Measurements from ENCODE around the gene KRTAP10-11.
"Not testable (repeated sequence)": the region's sequence is repeated elsewhere in the genome, so short reads cannot be mapped to it uniquely, and the experiment has no call there.

KRTAP10-11 gene

DNA sequence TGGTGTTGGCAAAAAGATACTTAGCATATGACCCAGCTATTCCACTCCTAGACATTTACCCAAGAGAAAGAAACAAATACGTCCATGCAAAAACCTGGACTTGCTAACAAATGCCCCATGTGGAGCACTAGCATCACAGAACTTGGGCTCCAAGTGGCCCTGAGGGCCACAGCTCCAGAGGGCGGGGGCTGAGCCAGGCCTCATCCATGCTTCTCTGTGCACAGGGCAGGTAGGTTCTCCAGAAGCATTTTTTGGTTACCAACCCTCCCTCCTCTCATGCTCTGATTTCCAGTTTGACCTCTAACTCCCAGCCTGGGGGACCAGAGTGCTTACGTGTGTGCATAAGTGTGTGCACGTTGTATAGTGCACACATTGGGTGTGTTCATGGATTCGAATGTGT lies 18.5 kb downstream of the KRTAP10-11 start:
- no peak for DNase-seq (ENCODE audit: low read depth in 2 of 2)

DNA sequence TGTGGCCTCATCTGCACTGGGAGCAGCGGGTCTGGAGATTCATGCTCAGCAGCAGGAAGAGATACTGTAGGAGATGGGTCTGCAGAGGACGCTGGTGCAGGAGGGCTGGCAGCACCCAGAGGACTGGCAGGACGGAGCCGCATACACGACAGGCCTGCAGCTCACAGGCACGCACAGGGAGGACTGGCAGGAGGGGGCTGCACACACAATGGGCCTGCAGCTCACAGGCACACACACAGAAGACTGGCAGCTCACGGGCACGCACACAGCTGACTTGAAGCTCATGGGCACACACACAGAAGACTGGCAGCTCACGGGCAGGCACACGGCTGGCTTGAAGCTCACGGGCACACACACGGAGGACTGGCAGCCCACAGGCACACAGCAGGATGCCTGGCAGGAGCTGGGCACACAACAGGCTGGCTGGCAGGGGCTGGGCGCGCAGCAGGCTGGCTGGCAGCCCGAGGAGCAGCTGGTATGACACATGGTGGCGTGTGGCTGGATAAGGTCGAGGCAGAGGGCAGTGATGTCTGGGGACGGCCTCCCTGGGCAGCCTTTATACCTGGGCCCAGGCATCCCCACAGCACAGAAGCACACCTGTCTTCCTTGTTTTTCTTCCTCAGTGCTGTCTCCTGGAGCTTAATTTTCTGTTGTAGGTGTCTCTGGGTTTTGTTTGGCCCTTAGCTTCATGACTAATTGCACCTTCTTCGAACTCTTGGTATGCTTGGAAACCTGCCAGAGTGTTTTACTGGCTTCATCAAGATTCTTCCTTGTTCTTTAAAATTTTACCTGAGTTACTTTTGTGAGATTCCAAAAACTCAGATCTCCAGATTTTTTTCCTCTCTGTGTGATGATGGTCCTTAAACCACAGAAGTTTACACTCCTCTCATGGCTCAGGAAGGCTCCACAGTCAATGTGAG lies 20.4 kb downstream of the KRTAP10-11 start, which contains the start of gene KRTAP12-2:
Gene KRTAP12-2, minus strand, starts transcription at position 527 of the 920 bp plus-strand sequence. Its CDS starts 41 bp downstream, at position 486.
- no peak for DNase-seq (ENCODE audit: low read depth in 2 of 2)

DNA sequence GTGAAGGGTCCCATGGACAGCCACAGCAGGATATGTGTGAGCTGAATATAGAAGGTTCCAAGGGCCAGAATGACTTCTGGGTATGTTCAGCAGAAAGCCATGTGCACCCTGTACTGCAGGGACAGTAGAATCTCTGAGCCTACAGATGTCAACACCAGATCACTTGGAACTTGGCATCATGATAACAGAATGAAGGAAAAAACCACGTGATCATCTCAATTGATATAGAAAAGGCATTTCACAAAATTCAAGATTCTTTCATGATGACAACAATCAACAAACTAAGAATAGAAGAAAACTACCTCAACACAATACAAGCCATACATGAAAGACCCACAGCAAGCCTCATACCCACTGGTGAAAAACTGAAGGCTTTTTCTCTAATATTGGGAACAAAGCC lies 21.4 kb downstream of the KRTAP10-11 start:
- no peak for DNase-seq (ENCODE audit: low read depth in 2 of 2)

- DNase-seq (ENCODE audit: low read depth in 2 of 2) = no peak
Observed at GRCh38 chr21:44670642-44671432, 24.6 kb downstream of the KRTAP10-11 start.

- no peak for DNase-seq (ENCODE audit: low read depth in 2 of 2)
Observed at GRCh38 chr21:44671911-44672310, 25.7 kb downstream of the KRTAP10-11 start.

- DNase-seq (ENCODE audit: low read depth in 2 of 2) = no peak
Observed at GRCh38 chr21:44677881-44678280, 31.7 kb downstream of the KRTAP10-11 start.

GRCh38 chr21:44681152-44681551 lies 34.9 kb downstream of the KRTAP10-11 start:
- DNase-seq (ENCODE audit: low read depth in 2 of 2) = no peak

GRCh38 chr21:44681861-44682579 lies 35.8 kb downstream of the KRTAP10-11 start, which contains the start of gene KRTAP12-1:
KRTAP12-1 (minus strand) TSS chr21:44682163; CDS start chr21:44682123, 40 bp downstream.
- no peak for DNase-seq (ENCODE audit: low read depth in 2 of 2)

- DNase-seq (ENCODE audit: low read depth in 2 of 2) = no peak
Observed at GRCh38 chr21:44682580-44683151, 36.5 kb downstream of the KRTAP10-11 start.

- no peak for DNase-seq (ENCODE audit: low read depth in 2 of 2)
Observed at GRCh38 chr21:44684077-44684476, 37.9 kb downstream of the KRTAP10-11 start.

- DNase-seq (ENCODE audit: low read depth in 2 of 2) = no peak
Observed at GRCh38 chr21:44684483-44684882, 38.3 kb downstream of the KRTAP10-11 start.

DNA sequence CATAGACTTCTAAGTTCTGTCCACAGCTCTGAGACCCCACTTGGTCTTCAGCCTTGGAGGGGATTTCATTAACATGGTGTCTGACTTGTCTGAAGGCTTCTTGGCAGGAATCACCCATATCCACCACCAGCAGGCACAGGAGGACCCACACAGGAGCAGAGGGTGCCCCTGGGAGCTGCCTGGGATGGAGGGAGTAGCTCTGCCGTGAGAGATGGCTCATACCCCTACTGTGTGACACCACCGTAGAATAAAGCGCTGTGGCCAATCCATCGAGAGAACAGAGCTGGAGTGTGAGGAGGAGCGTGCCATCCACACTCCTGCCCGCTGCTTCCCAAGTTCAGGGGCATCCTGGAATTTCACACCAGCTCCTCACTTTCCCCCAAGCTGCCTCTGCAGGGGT lies 38.8 kb downstream of the KRTAP10-11 start:
- DNase-seq (ENCODE audit: low read depth in 2 of 2) = not testable (repeated sequence)

DNA sequence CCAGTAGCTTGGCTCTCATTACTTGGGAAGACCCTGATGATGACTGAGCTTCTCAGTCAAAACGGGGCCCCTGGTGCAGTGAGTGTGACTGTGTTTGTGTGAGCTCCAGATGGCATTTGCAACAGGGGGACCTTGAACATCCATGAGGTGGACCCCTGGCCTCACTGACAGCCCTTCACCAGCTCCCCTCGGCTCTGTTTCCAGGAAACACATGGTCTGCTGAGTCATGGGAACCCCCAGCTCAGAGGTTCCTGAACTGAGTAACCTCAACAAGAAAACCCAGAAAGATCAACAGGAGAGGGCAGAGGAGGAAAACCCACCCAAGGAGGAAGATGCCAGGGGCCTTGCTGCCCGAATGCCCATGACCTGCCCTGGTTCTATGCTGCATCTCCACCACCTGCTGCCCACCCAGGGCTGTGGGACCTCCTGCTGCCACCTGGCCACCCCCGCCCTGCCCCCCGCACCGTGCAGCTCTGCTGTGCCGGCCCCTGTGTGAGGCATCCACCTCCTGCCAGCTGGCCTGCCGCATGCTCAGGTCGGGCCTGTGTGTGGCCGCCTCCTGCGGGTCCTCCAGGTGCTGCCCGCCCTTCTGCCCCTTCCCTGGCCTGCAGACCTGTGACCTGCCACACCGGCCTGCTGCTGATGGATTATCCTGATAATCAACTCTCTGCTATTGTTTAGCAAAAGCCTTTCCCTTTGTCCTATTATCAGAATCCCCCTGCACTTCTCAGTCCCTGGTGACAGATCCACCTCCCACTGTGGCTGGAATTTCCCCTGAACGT lies 40.0 kb downstream of the KRTAP10-11 start:
- no peak for DNase-seq (ENCODE audit: low read depth in 2 of 2)

GRCh38 chr21:44686843-44687561 lies 40.8 kb downstream of the KRTAP10-11 start:
- DNase-seq (ENCODE audit: low read depth in 2 of 2) = no peak

- no peak for DNase-seq (ENCODE audit: low read depth in 2 of 2)
Observed at GRCh38 chr21:44687671-44688070, 41.5 kb downstream of the KRTAP10-11 start.

DNA sequence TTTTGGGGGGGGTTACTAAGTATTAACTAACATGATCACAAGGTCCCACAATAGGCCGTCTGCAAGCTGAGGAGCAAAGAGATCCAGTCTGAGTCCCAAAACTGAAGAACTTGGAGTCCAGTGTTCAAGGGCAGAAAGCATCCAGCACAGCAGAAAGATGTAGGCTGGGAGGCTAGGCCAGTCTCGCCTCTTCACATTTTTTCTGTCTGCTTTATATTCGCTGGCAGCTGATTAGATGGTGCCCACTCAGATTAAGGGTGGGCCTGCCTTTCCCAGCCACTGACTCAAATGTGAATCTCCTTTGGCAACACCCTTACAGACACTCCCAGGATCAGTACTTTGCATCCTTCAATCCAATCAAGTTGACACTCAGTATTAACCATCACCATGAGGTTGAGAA lies 43.5 kb downstream of the KRTAP10-11 start:
- not testable (repeated sequence) for DNase-seq (ENCODE audit: low read depth in 2 of 2)

DNA sequence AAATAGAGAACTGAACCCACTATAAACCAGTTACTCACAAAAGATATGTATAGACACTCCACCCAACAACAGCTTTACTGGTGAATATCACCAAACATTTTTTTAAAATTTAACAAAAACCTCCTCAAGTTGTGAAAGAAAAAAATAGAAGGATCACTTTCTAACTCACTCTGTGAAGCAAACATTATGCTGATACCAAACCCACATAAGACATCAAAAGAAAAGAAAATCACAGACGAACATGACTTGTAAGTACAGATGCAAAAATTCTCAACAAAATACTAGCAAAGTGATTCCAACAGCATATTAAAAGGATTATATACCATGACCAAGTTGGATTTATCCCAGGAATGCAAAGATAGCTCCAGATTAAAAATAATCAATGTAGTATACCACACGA lies 45.5 kb downstream of the KRTAP10-11 start:
- no peak for DNase-seq (ENCODE audit: low read depth in 2 of 2)

DNA sequence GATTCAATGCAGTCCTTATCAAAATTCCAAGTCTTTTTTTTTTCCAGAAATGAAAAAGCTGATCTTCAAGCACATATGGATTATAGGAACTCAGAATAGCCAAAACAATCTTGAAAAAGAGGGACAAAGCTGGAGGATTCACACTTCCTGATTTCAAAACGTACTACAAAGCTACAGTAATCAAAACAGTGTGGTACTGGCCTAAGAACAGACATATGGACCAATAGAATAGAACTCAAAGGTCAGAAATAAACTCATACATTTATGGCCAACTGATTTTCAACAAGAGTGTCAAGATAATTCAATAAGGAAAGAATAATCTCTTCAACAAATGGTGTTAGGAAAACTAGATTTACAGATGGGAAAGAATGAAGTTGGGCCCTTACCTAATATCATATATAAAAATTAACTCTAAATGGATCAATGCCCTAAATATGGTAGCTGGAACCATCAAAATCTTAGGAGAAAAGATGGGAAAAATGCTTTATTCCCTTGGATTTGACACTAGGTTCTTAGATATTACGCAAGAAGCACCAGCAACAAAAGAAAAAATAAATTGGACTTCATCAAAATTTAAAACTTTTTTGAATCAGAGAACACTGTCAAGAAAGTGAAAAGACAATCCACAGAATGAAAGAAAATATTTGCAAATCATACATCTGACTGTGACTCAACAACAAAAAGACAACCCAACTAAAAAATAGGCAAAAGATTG lies 46.7 kb downstream of the KRTAP10-11 start:
- no peak for DNase-seq (ENCODE audit: low read depth in 2 of 2)

GRCh38 chr21:44694776-44695175 lies 48.6 kb downstream of the KRTAP10-11 start:
- no peak for DNase-seq (ENCODE audit: low read depth in 2 of 2)
